B cell (primary cell): ENCODE data around the gene ADAMTS10. TPM values are rescaled to one million over a fixed set of nuclear protein-coding genes. Genes with fewer than 3 reads are reported as not detected.

Source experiments
- ATAC-seq: fragments of 200-7000 bp; cut with Tn5 transposase; one replicate; pipeline ENCODE4 v1.10.0; 2021; ENCODE audit warnings: low read depth, mild to moderate bottlenecking, moderate number of reproducible peaks, moderate library complexity
- CTCF ChIA-PET: fragments of 350-600 bp; sonication (Branson Sonifier 250); formaldehyde crosslinking; loops from one replicate; lab custom pipeline; 2021; ENCODE audit warnings: antibody characterized with exemption, inconsistent platforms; lab: Charles Lee
- POLR2A ChIA-PET: fragments of 350-600 bp; sonication (Branson Sonifier 250); formaldehyde crosslinking; loops from one replicate; lab custom pipeline; 2021; ENCODE audit warnings: antibody characterized with exemption; lab: Charles Lee
- DNase-seq: peaks from one replicate; pipeline ENCODE4 v3.0.0; 2013
- H2AFZ ChIP-seq: 2 replicates; pipeline ENCODE4 v1.6.1; 2012; ENCODE audit warnings: mild to moderate bottlenecking, low read depth, low read length; ENCODE audit not compliant: insufficient read depth, poor library complexity, severe bottlenecking
- H3K27ac ChIP-seq, 2 donors: 1 replicate in 1 of 2; 2 replicates in 1 of 2; pipeline ENCODE4 v1.5.1; 2012 to 2013; ENCODE audit warnings: low read length in 2 of 2, mild to moderate bottlenecking in 2 of 2, moderate library complexity in 1 of 2
- H3K27me3 ChIP-seq, 4 experiments: fragments of 200-600 bp in 1 of 4; sonication (generic) in 1 of 4; replicated peaks in 1 of 4; 1 replicate in 2 of 4; 2 replicates in 2 of 4; pipeline versions ENCODE4 v1.6.1 to v1.7.0; 2013 to 2016; ENCODE audit warnings: low read length in 3 of 4, mild to moderate bottlenecking in 2 of 4, mixed read lengths in 1 of 4, moderate library complexity in 1 of 4; ENCODE audit not compliant: insufficient read depth in 4 of 4, control insufficient read depth in 3 of 4; ENCODE audit errors: control extremely low read depth in 1 of 4
- H3K36me3 ChIP-seq, 2 experiments: replicated peaks in 1 of 2; 1 replicate in 1 of 2; 2 replicates in 1 of 2; pipeline versions ENCODE4 v1.6.1 to v1.7.1; 2013; ENCODE audit warnings: low read length in 1 of 2; ENCODE audit not compliant: insufficient read depth in 2 of 2, control insufficient read depth in 1 of 2; ENCODE audit errors: control extremely low read depth in 1 of 2, extremely low read depth in 1 of 2
- H3K4me1 ChIP-seq, 2 donors: fragments of 200-600 bp in 1 of 2; sonication (generic) in 1 of 2; 1 replicate in 1 of 2; 2 replicates in 1 of 2; pipeline versions ENCODE4 v1.5.1 to v1.6.1; 2013 to 2017; ENCODE audit warnings: low read length in 2 of 2; ENCODE audit not compliant: control insufficient read depth in 2 of 2, insufficient read depth in 2 of 2
- H3K4me2 ChIP-seq: replicated peaks from 2 replicates; pipeline ENCODE3; 2012; ENCODE audit warnings: mild to moderate bottlenecking, low read depth, low read length; ENCODE audit not compliant: poor library complexity, severe bottlenecking
- H3K4me3 ChIP-seq, 5 experiments: fragments of 200-600 bp in 1 of 5; sonication (generic) in 1 of 5; 1 replicate in 3 of 5; 2 replicates in 2 of 5; pipeline versions ENCODE4 v1.5.1 to v1.7.0; 2011 to 2016; ENCODE audit warnings: low read length in 4 of 5, mild to moderate bottlenecking in 4 of 5, low read depth in 2 of 5, control low read depth in 1 of 5, moderate library complexity in 1 of 5; ENCODE audit not compliant: insufficient read depth in 1 of 5; ENCODE audit errors: control extremely low read depth in 1 of 5, extremely low read depth in 1 of 5
- H3K79me2 ChIP-seq: fragments of 200-600 bp; sonication (generic); one replicate; pipeline ENCODE4 v1.6.0; 2016; ENCODE audit warnings: low read length; ENCODE audit not compliant: control insufficient read depth, insufficient read depth
- H3K9ac ChIP-seq: fragments of 200-600 bp; sonication (generic); 2 replicates; pipeline ENCODE4 v1.6.1; 2017; ENCODE audit warnings: mild to moderate bottlenecking, low read length, moderate library complexity
- H3K9me3 ChIP-seq, 3 donors: one replicate each; pipeline versions ENCODE4 v1.6.1 to v1.7.1; 2013; ENCODE audit warnings: low read length in 2 of 3; ENCODE audit not compliant: control insufficient read depth in 2 of 3, insufficient read depth in 1 of 3; ENCODE audit errors: control extremely low read depth in 1 of 3
- H4K20me1 ChIP-seq: 2 replicates; pipeline ENCODE4 v1.6.0; 2012; ENCODE audit warnings: mild to moderate bottlenecking, low read length; ENCODE audit not compliant: insufficient read depth, control insufficient read depth, poor library complexity, severe bottlenecking
- H3K27ac Mint-ChIP-seq: one replicate; pipeline ENCODE4 v1.8.0; 2021; ENCODE audit warnings: mixed read lengths
- H3K27me3 Mint-ChIP-seq: one replicate; pipeline ENCODE4 v1.8.0; 2021; ENCODE audit warnings: mixed read lengths
- H3K4me1 Mint-ChIP-seq: one replicate; pipeline ENCODE4 v1.8.0; 2021; ENCODE audit warnings: mixed read lengths
- H3K4me3 Mint-ChIP-seq: one replicate; pipeline ENCODE4 v1.8.0; 2021; ENCODE audit warnings: mixed read lengths
- H3K9me3 Mint-ChIP-seq: one replicate; pipeline ENCODE4 v1.8.0; 2022; ENCODE audit warnings: mixed read lengths; ENCODE audit not compliant: insufficient read depth
- EZH2 ChIP-seq: IDR thresholded peaks from 2 replicates; pipeline ENCODE4 v1.6.1; 2012; ENCODE audit warnings: borderline replicate concordance, low read depth, mild to moderate bottlenecking, moderate library complexity, low read length; ENCODE audit not compliant: insufficient read depth, poor library complexity, severe bottlenecking
- WGBS: methylation state at CpG from one replicate; pipeline ENCODE4 v1.1.5; 2013; ENCODE audit warnings: missing lambda C conversion rate; ENCODE audit not compliant: insufficient coverage; 5-methylcytosine and 5-hydroxymethylcytosine counted together
- intact Hi-C: fragments of 100-400 bp; cut with micrococcal nuclease; formaldehyde crosslinking; loops from one replicate; pipeline ENCODE4 v1.10.0; 2022
- polyA plus RNA-seq: library from polyadenylated mRNA; depleted of rRNA; stranded (reverse); fragments of >200 nt; gene quantifications from 2 replicates; pipeline ENCODE4 v1.2.3, GENCODE V29; 2012
- total RNA-seq, 2 donors: library from RNA; stranded (reverse); fragments of 120-200 nt in 1 of 2; gene quantifications; 1 replicate in 1 of 2; 2 replicates in 1 of 2; pipeline versions ENCODE4 v1.2.3 to v1.2.4, GENCODE V29; 2013 to 2022
- TF ChIP-seq, protein P1 (sequence below): fragments of 200-600 bp; IDR thresholded peaks from one replicate; pipeline ENCODE4 v1.8.0; 2022; ENCODE audit warnings: antibody characterized with exemption, mild to moderate bottlenecking

Gene ADAMTS10
- total and polyA plus RNA-seq, 2 donors (not counting 1 experiment from before 2014, with no cell fraction given), result 0.59 to 1.8 TPM

DNA sequence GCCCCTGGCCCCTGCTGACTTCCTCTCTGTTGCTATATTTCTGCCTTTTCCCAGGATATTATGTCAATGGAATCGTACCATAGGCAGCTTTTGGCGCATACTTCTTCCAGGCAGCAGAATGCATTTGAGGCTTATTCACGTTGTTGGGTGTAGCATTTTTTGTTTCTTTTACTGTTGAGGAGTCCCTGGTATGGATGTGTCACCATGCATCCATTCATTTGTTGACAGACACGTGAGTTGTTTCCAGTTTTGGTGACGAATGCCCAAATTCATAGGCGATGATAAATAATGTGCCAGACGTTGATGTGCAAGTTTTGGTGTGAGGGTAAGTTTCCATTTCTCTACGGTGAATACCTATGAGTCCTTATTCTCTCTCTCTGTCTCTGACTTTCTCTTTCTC lies 24.9 kb upstream of the ADAMTS10 start:
- Histone ChIP-seq H3K4me1 (no peaks in the 10 kb centered on the region), H2AFZ (no peak overlapping the region), H3K9ac (no peak overlapping the region), H3K9me3 (peaks cover 0 to under 1% (median 0%) of the 10 kb centered on the region in 3 donors), H3K27ac (no peak overlapping the region), H3K27me3 (peaks cover 0 to 7% (median 0%) of the 10 kb centered on the region in 4 experiments), H3K4me3 (no peak overlapping the region), H3K36me3 (no peaks in the 10 kb centered on the region), H3K4me2 (no peak overlapping the region), H4K20me1 (no peaks in the 10 kb centered on the region), H3K79me2 (no peaks in the 10 kb centered on the region)
- no peak for ATAC-seq
- ChIA-PET POLR2A (no interaction called here), CTCF (no interaction called here)
- TF ChIP-seq EZH2, result no peak
- TF ChIP-seq, protein P1, sequence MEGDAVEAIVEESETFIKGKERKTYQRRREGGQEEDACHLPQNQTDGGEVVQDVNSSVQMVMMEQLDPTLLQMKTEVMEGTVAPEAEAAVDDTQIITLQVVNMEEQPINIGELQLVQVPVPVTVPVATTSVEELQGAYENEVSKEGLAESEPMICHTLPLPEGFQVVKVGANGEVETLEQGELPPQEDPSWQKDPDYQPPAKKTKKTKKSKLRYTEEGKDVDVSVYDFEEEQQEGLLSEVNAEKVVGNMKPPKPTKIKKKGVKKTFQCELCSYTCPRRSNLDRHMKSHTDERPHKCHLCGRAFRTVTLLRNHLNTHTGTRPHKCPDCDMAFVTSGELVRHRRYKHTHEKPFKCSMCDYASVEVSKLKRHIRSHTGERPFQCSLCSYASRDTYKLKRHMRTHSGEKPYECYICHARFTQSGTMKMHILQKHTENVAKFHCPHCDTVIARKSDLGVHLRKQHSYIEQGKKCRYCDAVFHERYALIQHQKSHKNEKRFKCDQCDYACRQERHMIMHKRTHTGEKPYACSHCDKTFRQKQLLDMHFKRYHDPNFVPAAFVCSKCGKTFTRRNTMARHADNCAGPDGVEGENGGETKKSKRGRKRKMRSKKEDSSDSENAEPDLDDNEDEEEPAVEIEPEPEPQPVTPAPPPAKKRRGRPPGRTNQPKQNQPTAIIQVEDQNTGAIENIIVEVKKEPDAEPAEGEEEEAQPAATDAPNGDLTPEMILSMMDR, result no peak
- 100% methylated on average over 3 of the region's 8 CpGs for WGBS
- intact Hi-C loops, result no loop called here
- peaks cover 21% of the 10 kb centered on the region for H3K27me3 Mint-ChIP-seq
- H3K27ac Mint-ChIP-seq, result no peak overlapping the region
- no peaks in the 10 kb centered on the region for H3K9me3 Mint-ChIP-seq
- DNase-seq, result no peak
- H3K4me3 Mint-ChIP-seq, result no peak overlapping the region
- no peaks in the 10 kb centered on the region for H3K4me1 Mint-ChIP-seq

DNA sequence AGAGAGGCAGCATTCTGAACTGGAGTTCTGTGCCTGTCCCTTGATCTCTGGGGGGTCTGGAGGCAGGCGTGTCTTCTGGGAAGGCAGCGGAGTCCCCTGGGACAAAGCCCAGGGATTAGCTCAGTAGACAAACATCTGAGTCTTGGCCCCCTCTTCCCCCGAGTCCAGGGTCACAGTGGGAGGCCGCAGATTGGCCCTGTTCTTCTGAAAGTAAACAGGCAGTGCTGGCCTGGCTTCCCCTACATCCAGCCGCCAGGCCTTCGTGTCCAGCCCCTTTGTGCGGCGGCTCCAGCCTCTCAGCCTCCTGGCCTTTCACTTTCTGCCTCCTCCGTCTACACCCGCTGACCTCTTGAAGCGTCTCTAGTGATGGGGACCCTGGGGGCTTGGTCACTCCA lies 20.9 kb upstream of the ADAMTS10 start:
- H3K4me3 ChIP-seq, result no peak overlapping the region
- no peak overlapping the region for H2AFZ ChIP-seq
- 89% methylated on average over 10 of the region's 11 CpGs for WGBS
- no peaks in the 10 kb centered on the region for H3K79me2 ChIP-seq
- H3K27me3 ChIP-seq, result peaks cover 0 to 3% (median 0%) of the 10 kb centered on the region in 4 experiments
- no peaks in the 10 kb centered on the region for H3K4me1 Mint-ChIP-seq
- no peak for ATAC-seq
- peaks cover 3% of the 10 kb centered on the region for H3K27me3 Mint-ChIP-seq
- H3K27ac ChIP-seq, result no peak overlapping the region
- DNase-seq, result no peak
- H3K27ac Mint-ChIP-seq, result no peak overlapping the region
- ChIA-PET CTCF (no interaction called here), POLR2A (no interaction called here)
- H3K36me3 ChIP-seq, result no peaks in the 10 kb centered on the region
- H3K9ac ChIP-seq, result no peak overlapping the region
- TF ChIP-seq, protein P1, result no peak
- TF ChIP-seq EZH2, result no peak
- H4K20me1 ChIP-seq, result no peaks in the 10 kb centered on the region
- H3K4me3 Mint-ChIP-seq, result no peak overlapping the region
- intact Hi-C loops, result no loop called here
- no peaks in the 10 kb centered on the region for H3K9me3 ChIP-seq
- H3K9me3 Mint-ChIP-seq, result no peaks in the 10 kb centered on the region
- no peak overlapping the region for H3K4me2 ChIP-seq
- H3K4me1 ChIP-seq, result no peaks in the 10 kb centered on the region
